LNCAP (cell line): ENCODE results near the gene SIRPB2.

ENCODE experiments used
- CTCF ChIP-seq: fragments of 450-650 bp; IDR thresholded peaks from 2 replicates; pipeline ENCODE4 v1.5.1; 2017; ENCODE audit warnings: mild to moderate bottlenecking

The SIRPB2 gene

GRCh38 chr20:1489325-1489724 is 1.9 kb downstream of the SIRPB2 start:
- no peak for TF ChIP-seq CTCF

- TF ChIP-seq CTCF = no peak
Measured at GRCh38 chr20:1486566-1486965, 4.7 kb downstream of the SIRPB2 start.

DNA sequence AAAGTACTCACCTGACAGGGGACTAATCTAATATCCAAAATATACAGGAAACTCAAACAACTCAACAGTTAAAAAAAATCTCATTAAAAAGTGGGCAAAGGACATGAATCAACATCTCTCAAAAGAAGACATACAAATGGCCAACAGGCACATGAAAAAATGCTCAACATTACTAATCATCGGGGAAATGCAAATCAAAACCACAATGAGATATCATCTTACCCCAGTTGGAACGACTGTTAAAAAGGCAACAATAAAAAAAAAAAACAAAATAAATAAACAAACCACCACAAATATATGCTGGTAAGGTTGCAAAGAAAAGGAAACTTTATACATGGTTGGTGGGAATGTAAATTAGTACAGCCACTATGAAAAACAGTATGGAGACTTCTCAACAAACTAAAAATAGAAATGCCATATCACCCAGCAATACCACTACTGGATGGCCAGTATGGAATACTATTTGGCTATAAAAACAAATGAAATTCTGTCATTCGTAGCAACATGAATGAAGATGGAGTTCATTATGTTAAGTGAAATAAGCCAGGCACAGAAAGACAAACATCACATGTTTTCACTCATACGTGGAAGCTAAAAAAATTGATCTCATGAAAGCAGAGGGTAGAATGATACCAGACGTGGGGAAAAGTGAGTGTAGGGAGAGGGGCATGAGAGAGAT is 6.6 kb downstream of the SIRPB2 start:
- no peak for TF ChIP-seq CTCF

DNA sequence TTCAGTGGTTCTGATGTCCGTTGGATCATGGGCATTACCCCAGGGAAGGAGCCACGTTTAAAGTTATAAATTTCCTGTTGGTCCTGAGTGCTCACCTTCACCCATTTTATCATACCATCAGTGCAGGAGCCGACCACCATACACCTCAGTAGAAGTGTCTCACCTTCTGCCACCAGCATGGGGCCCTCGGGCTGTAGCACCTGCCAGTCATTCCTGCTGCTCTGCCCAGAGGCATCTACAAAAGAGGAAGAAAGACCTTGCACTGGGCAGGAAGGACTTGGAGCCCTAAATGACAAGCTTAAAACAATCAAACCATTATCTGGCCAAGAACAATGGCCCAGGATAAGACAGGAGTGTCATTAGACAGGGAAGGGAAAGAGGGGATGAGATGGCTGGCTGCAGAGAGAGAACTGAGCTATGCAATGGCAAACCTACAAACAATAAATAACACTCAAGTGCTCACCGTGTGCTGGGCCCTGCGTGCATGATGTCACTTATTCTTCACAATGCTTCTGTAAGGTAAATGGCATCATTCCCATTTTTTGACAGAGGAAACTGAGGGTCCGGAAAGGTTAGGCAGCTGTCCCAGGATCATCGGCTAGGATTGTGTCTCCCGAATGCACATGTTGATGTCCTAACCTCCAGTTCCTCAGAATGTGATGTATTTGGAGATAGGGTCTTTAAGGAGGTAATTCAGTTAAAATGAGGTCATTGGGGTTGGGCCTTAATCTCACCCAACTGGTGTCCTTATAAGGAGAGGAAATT is 11.2 kb downstream of the SIRPB2 start:
- no peak for TF ChIP-seq CTCF

DNA sequence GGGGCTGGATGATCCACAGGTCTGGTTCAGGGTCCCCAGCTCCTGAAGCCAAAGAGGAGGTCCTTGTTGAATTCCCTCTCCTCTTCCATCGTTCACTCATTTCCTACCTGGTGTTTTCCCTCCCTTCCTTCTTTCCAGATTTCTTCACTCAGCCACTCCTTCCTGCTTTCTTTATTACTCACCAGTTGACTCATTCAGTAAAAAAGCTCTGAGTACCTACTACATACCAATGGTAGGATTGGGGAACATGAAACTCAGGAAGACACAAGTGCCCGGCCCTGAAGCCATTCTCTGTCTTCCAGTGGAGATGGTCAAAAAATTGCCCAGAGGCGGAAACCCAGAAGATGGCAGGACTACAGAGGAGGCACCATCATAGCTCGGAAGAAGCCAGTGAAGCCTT is 12.7 kb downstream of the SIRPB2 start:
- TF ChIP-seq CTCF = no peak

DNA sequence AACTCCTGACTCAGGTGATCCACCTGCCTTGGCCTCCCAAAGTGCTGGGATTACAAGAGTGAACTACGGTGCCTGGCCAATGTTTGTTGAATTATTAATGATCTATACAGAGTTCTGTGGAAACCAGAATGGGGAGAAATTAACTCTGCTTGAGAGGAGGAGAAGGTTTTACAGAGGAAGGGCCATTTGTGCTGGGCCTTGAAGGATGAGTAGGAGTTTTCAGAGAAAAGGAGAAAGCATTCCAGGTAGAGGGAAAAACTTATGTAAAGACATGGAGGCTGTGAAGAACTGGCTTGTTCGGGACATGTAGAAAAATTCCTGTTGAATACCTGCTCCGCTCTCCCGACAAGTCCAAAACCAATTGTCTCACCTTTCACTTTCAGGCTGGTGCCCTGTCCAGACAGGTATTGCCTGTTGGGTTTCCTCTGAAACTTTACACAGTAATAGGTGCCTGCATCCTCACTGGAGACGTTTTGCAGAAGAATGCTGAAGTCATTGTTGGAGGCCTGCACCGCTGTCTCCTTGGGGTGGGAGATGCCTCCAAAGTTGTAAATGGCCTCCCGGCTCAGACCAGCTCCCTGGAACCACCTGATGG is 13.2 kb downstream of the SIRPB2 start:
- no peak for TF ChIP-seq CTCF

DNA sequence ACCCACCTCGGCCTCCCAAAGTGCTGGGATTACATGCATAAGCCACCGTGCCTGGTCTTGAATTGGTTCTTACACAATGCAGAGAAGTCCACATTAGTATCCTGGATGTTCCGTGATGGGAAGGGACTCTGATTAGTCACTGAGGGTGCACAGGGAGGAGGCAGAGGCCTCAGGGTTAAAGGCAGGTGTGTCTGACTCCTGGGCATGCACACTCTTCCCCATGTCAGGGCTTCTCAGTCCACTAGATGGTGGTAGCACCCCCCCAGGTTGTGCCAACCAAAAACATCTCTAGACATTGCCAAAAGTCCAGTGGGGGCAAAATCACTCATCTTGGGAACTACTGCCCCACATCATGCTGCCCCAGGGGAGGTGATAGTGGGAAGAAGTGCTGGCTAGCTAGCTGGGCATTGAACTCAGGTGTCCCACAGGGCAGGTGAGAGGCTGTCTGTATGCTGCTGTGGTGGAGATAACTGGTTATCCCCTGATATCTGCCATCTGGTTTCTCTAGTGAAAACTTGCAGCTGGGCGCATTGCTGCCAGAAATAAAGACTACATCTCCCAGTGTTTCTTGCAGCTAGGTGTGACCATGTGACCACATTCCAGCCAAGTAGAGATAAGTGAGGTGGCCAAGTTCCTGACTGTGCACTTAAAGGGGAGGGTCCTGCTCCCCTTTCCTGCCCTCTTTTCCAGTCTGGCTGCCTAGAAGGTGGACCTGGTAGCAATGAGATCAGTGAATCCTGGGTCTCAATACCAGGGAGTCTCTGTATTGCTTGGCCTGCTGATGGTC is 16.2 kb downstream of the SIRPB2 start:
- no peak; the same call in 1 of the 2 replicates for TF ChIP-seq CTCF
